CD4-positive, alpha-beta T cell treated with Interleukin-4 for 1 hour (primary cell): ENCODE data around the gene SAMD1.
"Not testable (repeated sequence)": the region's sequence is repeated elsewhere in the genome, so short reads cannot be mapped to it uniquely, and the experiment has no call there.

ENCODE experiments used
- DNase-seq, 2 donors: peaks; one replicate each; pipeline ENCODE4 v3.0.0-alpha.2; 2020 to 2022

Gene SAMD1

DNA sequence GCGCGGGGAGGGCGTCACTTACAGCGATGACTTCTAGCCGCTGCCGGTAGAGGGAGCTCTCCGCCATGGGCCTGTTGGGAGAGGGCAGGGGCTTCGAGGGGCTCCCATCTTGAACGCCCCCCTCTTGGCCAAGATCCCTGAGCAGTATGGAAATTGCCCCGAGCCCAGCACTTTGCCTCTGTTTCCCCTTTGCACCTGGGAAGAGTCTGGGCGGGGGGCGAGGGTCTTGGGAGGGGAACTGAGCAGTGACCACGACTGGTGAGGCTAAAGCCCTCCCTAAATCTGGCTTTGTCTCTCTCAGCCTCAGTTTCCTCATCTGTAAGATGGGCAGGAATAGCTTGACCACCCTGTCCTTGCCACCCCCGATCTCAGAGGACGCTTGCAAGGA lies 31.5 kb downstream of the SAMD1 start:
- DNase-seq = peak; percentile 37 to 50

- DNase-seq = no peak
These were observed 32.1 kb downstream of the SAMD1 start for GRCh38 chr19:14058182-14059092.

GRCh38 chr19:14056741-14057356 lies 33.7 kb downstream of the SAMD1 start:
- no peak for DNase-seq

DNA sequence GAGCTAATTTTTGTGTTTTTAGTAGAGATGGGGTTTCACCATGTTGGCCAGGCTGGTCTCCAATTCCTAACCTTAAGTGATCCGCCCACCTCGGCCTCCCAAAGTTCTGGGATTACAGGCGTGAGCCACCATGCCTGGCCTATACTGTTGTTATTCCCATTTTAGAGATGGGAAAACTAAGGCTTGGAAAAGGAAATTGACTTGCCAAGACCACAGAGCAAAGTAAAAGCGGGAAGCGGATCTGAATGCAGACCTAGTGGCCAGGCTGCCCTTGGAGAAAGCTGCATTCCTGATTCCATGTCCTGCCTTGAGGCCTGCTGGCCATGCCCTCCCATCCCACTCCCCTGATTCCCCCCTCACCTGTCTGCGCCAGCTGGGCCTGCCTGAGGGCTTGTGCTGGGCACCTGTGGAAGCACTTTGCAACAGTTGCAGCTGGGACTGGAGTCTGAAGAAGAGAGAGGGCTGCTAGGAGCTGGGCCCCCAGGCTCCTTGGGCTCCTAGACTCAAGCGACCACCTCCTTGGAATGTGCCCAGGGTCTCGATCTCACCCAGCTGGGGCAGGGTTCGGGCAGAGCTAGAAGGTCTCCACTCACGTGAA lies 34.4 kb downstream of the SAMD1 start:
- DNase-seq = no peak

GRCh38 chr19:14055396-14055795 lies 35.2 kb downstream of the SAMD1 start:
- DNase-seq = no peak

- DNase-seq = no peak
These were observed 35.8 kb downstream of the SAMD1 start for GRCh38 chr19:14054721-14055120.

GRCh38 chr19:14054099-14054498 lies 36.5 kb downstream of the SAMD1 start:
- DNase-seq = no peak

DNA sequence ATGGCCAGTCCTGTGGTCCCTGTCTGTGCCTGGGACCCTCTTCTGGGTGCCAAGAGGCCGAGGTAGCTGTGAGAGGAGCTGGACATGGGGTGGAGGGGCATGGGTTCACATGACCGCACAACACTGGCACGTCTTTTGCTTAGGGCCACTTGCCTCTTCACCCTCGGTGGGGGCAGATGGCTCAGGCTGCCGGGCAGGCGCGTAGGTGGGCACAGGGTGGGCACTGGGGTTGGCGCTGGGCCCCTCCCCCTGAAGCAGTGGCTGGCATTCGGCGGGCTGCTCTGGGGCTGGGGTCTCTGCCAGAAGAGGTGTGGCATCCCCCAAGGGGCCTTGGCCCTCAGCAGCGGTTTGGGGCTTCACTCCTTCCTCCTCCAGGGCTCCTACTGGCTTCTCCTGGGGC lies 37.1 kb downstream of the SAMD1 start:
- DNase-seq = no peak

- DNase-seq = no peak
These were observed 37.5 kb downstream of the SAMD1 start for GRCh38 chr19:14053032-14053431.

- DNase-seq = no peak
These were observed 38.1 kb downstream of the SAMD1 start for GRCh38 chr19:14052470-14052869.

- no peak for DNase-seq
These were observed 38.6 kb downstream of the SAMD1 start for GRCh38 chr19:14051980-14052379.

DNA sequence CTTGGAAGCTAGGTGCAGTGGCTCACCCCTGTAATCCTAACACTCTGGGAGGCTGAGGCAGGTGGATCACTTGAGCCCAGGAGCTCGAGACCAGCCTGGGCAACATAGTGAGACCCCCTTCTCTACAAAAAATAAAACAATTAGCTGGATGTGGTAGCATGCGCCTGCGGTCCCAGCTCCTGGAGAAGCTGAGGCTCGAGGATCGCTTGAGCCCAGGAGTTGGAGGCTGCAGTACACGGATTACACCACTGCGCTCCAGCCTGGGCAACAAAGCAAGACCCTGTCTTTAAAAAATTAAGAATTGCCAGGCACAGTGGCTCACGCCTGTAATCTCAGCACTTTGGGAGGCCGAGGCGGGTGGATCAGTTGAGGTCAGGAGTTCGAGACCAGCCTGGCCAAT lies 39.6 kb downstream of the SAMD1 start:
- not testable (repeated sequence) for DNase-seq

DNA sequence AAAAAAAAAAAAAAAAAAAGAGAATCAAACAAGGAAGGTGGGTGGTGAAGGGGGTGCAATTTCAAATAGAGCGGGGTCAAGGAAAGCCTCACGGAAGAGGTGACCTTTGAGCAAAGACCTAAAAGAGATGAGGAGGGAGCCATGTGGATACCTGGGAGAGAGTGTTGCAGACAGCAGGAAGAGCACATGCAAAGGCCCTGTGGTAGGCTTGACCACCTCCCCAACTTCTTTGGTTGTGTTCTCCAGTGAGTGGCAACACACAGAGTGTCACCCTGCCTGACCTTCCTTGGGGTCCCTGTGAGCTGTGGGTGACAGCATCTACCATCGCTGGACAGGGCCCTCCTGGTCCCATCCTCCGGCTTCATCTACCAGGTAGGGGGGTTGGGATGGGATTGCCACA lies 40.0 kb downstream of the SAMD1 start:
- no peak for DNase-seq

DNA sequence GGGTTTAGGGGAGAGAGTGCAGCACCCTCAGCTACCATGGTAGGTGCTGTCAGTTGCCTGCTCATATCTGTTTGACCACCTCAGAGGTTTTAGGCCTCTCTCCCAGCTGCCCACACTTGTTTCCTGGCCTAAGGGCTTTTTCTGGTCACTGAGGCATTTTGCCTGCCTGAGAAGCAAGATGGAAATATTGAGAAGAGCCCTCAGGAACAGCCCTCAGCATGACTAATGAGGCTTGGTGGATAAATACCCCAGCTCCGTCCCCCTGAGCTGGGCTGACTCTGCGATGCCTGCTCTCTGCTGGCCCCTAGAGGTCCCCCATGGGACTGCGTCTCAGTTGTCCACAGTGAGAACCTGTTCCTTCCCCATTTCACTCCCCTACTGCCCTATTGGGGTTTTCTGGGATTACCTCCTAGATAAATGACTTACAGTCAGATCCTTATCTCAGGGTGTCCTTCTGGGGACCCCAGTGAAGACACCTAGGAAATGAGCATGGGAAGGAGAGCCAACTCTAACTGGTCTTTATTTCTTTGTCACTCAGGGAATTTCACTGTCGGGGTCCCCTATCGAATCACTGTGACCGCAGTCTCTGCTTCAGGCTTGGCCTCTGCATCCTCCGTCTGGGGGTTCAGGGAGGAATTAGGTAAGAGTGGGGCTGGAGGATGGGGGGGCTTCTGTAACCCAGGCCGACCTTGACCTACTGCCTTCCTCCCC lies 42.0 kb downstream of the SAMD1 start:
- peak; percentile 76 to 79 for DNase-seq

DNA sequence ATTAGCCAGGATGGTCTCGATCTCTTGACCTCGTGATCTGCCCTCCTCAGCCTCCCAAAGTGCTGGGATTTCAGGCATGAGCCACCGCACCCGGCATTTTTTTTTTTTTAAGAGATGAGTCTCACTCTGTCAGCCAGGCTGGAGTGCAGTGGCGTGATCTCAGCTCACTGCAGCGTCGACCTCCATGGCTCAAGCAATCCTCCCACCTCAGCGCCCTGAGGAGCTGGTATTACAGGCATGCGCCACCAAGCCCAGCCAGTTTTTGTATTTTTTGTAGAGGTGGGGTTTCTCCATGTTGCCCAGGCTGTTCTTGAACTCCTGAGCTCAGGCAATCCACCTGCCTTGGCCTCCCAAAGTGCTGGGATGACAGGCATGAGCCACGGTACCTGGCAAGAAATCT lies 42.7 kb downstream of the SAMD1 start:
- DNase-seq = not testable (repeated sequence)

GRCh38 chr19:14042659-14043608 lies 47.6 kb downstream of the SAMD1 start:
- peak; percentile 70 to 77 for DNase-seq

- no peak for DNase-seq
These were observed 51.4 kb downstream of the SAMD1 start for GRCh38 chr19:14039181-14039580.
